Upper lobe of left lung (tissue), 6 donors: Measurements from ENCODE around the gene TMEM132C. TPM values are rescaled to one million over a fixed set of nuclear protein-coding genes. Genes with fewer than 3 reads are reported as not detected.

Experiments
- ATAC-seq, 2 donors: fragments of 200-7000 bp; cut with Tn5 transposase; one replicate each; pipeline ENCODE4 v1.9.1; 2022; ENCODE audit warnings: mild to moderate bottlenecking in 2 of 2, moderate library complexity in 2 of 2; ENCODE audit not compliant: low FRiP score in 2 of 2
- DNase-seq, 2 donors: peaks; one replicate each; pipeline ENCODE4 v3.0.0-alpha.2; 2019 to 2020
- H3K27ac ChIP-seq, 4 donors: fragments of 200-600 bp; sonication (generic); one replicate each; pipeline ENCODE4 v1.5.1; 2016 to 2019
- H3K27me3 ChIP-seq, 4 donors: fragments of 200-600 bp; sonication (generic); one replicate each; pipeline ENCODE4 v1.5.1; 2017 to 2019
- H3K36me3 ChIP-seq, 4 donors: fragments of 200-600 bp; sonication (generic); one replicate each; pipeline ENCODE4 v1.5.1; 2016 to 2019
- H3K4me1 ChIP-seq, 4 donors: fragments of 200-600 bp; sonication (generic); one replicate each; pipeline ENCODE4 v1.5.1; 2018 to 2019
- H3K4me3 ChIP-seq, 4 donors: fragments of 200-600 bp; sonication (generic); one replicate each; pipeline ENCODE4 v1.5.1; 2017 to 2019; ENCODE audit warnings: mild to moderate bottlenecking in 2 of 4, moderate library complexity in 1 of 4
- H3K9me3 ChIP-seq, 4 donors: fragments of 200-600 bp; sonication (generic); one replicate each; pipeline ENCODE4 v1.5.1; 2018 to 2019
- EP300 ChIP-seq, 4 donors: sonication (generic); formaldehyde crosslinking; IDR thresholded peaks; one replicate each; pipeline ENCODE4 v1.5.1; 2017; ENCODE audit warnings: antibody characterized with exemption in 4 of 4, control low read depth in 2 of 4
- POLR2A ChIP-seq, 4 donors: fragments of 450-650 bp; IDR thresholded peaks; one replicate each; pipeline ENCODE4 v1.5.1; 2016 to 2017; ENCODE audit warnings: antibody characterized with exemption in 4 of 4, mild to moderate bottlenecking in 2 of 4
- POLR2AphosphoS5 ChIP-seq, 2 donors: sonication (generic); formaldehyde crosslinking; IDR thresholded peaks; one replicate each; pipeline ENCODE4 v1.5.1; 2017; ENCODE audit warnings: antibody characterized with exemption in 2 of 2
- WGBS, 2 donors: methylation state at CpG; one replicate each; pipeline ENCODE4 v1.1.5; 2017 to 2018; 5-methylcytosine and 5-hydroxymethylcytosine counted together
- total RNA-seq, 6 donors: library from RNA; depleted of rRNA in 4 of 6; stranded (reverse); fragments of >200 nt in 4 of 6; gene quantifications; one replicate each; pipeline versions ENCODE4 v1.1.0 to v1.2.1, GENCODE V29; 2016 to 2021
- TF ChIP-seq, protein P1 (sequence below), 6 experiments: fragments of 450-650 bp in 4 of 6; fragments of 200-600 bp in 2 of 6; sonication (generic) in 2 of 6; IDR thresholded peaks; one replicate each; pipeline ENCODE4 v1.5.1; 2016 to 2019; ENCODE audit warnings: antibody characterized with exemption in 6 of 6
- donor health status: DM: no; HTN: no; CAD: no; lungs with moderate emphysema.
- donor health status: DM: no; HTN: yes; CAD: no; lungs with severe emphysema.

TMEM132C gene
- total RNA-seq, 6 donors from 2014 or later, result under 0.01 to 2.2 (median 1.1) TPM

DNA sequence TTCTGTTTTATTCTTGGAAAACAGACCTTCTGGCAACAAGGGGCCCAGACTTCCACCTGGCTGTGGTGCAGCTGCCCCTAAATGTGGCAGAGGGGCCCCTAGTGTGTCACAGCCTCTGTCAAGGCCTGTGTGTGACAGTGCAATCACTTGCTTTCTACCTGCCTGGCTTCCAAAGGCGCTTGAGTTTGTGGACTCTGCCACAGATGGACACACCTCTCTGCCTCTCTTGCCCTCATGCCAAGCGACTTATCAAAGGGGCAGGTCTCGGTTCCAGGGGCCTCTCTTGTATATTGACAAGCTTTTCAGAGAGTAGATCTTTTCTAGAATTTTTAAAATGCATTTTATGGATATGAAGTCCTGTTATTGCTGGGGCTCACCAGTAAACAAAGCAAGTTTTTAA, 339.6 kb downstream of the TMEM132C start:
- H3K9me3 ChIP-seq, result no peaks in the 10 kb centered on the region
- WGBS, 2 donors, result 58 to 60% methylated on average over 3 of the region's 3 CpGs
- H3K4me1 ChIP-seq, result no peaks in the 10 kb centered on the region
- no peak overlapping the region for H3K4me3 ChIP-seq
- no peaks in the 10 kb centered on the region for H3K36me3 ChIP-seq
- TF ChIP-seq EP300 (IDR thresholded peaks at IDR 0.05) (no peak), POLR2A (IDR thresholded peaks at IDR 0.05) (no peak), POLR2AphosphoS5 (IDR thresholded peaks at IDR 0.05) (no peak)
- TF ChIP-seq, protein P1, sequence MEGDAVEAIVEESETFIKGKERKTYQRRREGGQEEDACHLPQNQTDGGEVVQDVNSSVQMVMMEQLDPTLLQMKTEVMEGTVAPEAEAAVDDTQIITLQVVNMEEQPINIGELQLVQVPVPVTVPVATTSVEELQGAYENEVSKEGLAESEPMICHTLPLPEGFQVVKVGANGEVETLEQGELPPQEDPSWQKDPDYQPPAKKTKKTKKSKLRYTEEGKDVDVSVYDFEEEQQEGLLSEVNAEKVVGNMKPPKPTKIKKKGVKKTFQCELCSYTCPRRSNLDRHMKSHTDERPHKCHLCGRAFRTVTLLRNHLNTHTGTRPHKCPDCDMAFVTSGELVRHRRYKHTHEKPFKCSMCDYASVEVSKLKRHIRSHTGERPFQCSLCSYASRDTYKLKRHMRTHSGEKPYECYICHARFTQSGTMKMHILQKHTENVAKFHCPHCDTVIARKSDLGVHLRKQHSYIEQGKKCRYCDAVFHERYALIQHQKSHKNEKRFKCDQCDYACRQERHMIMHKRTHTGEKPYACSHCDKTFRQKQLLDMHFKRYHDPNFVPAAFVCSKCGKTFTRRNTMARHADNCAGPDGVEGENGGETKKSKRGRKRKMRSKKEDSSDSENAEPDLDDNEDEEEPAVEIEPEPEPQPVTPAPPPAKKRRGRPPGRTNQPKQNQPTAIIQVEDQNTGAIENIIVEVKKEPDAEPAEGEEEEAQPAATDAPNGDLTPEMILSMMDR (IDR thresholded peaks at IDR 0.05), result no peak
- ATAC-seq (no peak), DNase-seq (no peak)
- H3K27me3 ChIP-seq, result no peaks in the 10 kb centered on the region
- no peak overlapping the region for H3K27ac ChIP-seq

DNA sequence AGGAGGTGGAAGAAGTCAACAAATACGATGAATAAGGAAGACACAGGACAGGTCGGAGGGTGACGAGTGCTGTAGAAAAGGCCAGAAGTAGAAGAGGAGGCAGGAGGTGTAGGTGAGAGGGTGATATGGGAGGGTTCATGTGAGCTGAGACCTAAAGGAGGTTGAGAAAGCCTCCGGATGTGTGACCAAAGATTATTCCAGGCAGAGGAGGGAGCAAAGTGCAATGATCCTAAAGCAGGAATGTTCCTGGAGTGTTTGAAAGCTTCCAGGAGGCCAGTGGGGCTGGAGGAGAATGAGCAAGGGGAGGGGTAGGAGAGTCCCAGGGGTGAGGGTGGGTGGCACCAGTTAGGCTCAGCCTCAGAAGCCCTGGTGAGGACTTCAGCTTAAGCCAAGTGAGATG, 340.0 kb downstream of the TMEM132C start:
- H3K4me3 ChIP-seq, result no peak overlapping the region
- 71 to 82% methylated on average over 4 of the region's 4 CpGs for WGBS, 2 donors
- H3K9me3 ChIP-seq, result no peaks in the 10 kb centered on the region
- H3K4me1 ChIP-seq, result no peaks in the 10 kb centered on the region
- ATAC-seq (no peak), DNase-seq (no peak)
- no peak for TF ChIP-seq POLR2AphosphoS5 (IDR thresholded peaks at IDR 0.05)
- no peak for TF ChIP-seq EP300 (IDR thresholded peaks at IDR 0.05)
- TF ChIP-seq, protein P1 (IDR thresholded peaks at IDR 0.05), result no peak
- no peak for TF ChIP-seq POLR2A (IDR thresholded peaks at IDR 0.05)
- H3K27ac ChIP-seq, result no peak overlapping the region
- H3K36me3 ChIP-seq, result no peaks in the 10 kb centered on the region
- no peaks in the 10 kb centered on the region for H3K27me3 ChIP-seq

DNA sequence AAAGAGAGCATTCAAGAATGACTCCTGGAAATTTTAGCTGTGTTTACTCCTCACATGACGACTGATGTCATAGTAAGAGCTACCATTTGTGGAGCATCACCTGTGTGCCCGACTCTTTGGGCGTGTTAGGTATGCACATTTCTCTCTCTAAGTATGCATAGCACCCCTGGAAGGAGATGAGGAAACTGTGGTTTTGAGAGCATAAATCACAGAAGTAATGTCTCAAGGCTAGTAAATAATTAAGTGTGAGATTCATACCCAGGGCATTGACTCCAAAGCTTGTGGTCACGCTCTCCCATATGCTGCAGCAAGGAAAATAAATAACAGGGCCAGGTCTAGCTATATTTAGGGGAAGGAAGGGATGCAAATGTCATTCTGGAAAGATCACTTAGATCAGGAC, 340.7 kb downstream of the TMEM132C start:
- Histone ChIP-seq H3K27ac (no peak overlapping the region), H3K27me3 (no peaks in the 10 kb centered on the region), H3K4me3 (no peak overlapping the region), H3K36me3 (no peaks in the 10 kb centered on the region), H3K9me3 (no peaks in the 10 kb centered on the region), H3K4me1 (no peaks in the 10 kb centered on the region)
- DNase-seq (no peak), ATAC-seq (no peak)
- WGBS, 2 donors, result 76 to 77% methylated on average over 4 of the region's 4 CpGs
- TF ChIP-seq POLR2A (IDR thresholded peaks at IDR 0.05), result no peak
- TF ChIP-seq, protein P1 (IDR thresholded peaks at IDR 0.05), result no peak
- TF ChIP-seq POLR2AphosphoS5 (IDR thresholded peaks at IDR 0.05), result no peak
- TF ChIP-seq EP300 (IDR thresholded peaks at IDR 0.05), result no peak

DNA sequence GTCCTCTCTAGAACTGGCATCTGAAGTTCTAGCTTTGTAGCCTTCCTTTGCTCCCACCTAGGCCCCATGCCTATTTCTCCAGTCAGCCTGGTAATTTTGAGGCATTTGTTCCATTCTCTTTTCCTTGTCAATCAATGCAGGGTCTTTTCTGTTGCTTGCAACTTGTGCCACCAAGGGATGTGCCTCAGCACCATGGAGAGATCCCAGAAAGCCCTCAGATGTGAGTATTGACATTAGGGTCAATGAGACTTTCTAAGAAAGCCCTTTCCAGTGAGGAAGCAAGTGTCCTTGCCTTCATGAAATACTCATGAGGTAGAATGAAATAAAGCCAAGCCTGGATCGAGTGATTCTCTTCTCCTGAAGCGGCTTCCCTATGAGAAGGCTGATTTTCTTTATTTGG, 342.9 kb downstream of the TMEM132C start:
- ATAC-seq, result no peak
- Histone ChIP-seq H3K4me3 (no peak overlapping the region), H3K27me3 (no peaks in the 10 kb centered on the region), H3K4me1 (no peaks in the 10 kb centered on the region), H3K36me3 (no peaks in the 10 kb centered on the region), H3K9me3 (no peaks in the 10 kb centered on the region), H3K27ac (no peak overlapping the region)
- no peak for DNase-seq
- 85 to 95% methylated on average over 2 of the region's 2 CpGs for WGBS, 2 donors
- no peak for TF ChIP-seq POLR2A (IDR thresholded peaks at IDR 0.05)
- TF ChIP-seq, protein P1 (IDR thresholded peaks at IDR 0.05), result no peak
- TF ChIP-seq EP300 (IDR thresholded peaks at IDR 0.05), result no peak
- no peak for TF ChIP-seq POLR2AphosphoS5 (IDR thresholded peaks at IDR 0.05)

DNA sequence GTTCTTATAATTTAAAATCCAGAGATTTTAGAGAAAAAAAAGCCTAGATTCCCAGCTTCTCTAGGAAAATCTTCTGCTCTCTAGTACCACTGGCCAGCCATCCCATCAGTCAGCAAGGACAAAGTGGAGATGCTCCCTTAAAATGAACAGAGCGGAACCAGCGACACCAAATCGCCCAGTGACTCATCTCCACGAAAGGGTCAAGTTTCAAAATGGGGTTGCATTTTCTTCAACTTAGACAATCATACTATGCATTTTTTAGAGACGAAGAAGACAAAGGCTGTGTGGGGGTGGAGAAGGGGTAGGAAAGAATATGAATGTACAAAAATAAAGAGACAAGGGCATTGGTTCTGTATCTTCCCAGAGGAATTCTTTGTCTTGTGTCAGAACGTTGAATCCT, 344.8 kb downstream of the TMEM132C start:
- no peaks in the 10 kb centered on the region for H3K27me3 ChIP-seq
- H3K36me3 ChIP-seq, result no peaks in the 10 kb centered on the region
- DNase-seq, result no peak
- H3K27ac ChIP-seq, result no peak overlapping the region
- no peak for ATAC-seq
- TF ChIP-seq POLR2A (IDR thresholded peaks at IDR 0.05) (no peak), POLR2AphosphoS5 (IDR thresholded peaks at IDR 0.05) (no peak), EP300 (IDR thresholded peaks at IDR 0.05) (no peak)
- TF ChIP-seq, protein P1 (IDR thresholded peaks at IDR 0.05), result no peak
- no peaks in the 10 kb centered on the region for H3K4me1 ChIP-seq
- no peak overlapping the region for H3K4me3 ChIP-seq
- no peaks in the 10 kb centered on the region for H3K9me3 ChIP-seq
- WGBS, 2 donors, result 76 to 78% methylated on average over 6 of the region's 6 CpGs
